NCI-H2029 (cell line): Measurements from ENCODE around the gene KCNN1.
A peak's percentile ranks its signal among the peaks of the same experiment; 100 is the strongest.
"Not testable (repeated sequence)": the region's sequence is repeated elsewhere in the genome, so short reads cannot be mapped to it uniquely, and the experiment has no call there.

ENCODE experiments used
- DNase-seq: peaks from one replicate; lab custom pipeline; 2025; lab: John Stamatoyannopoulos, UW

The KCNN1 gene

DNA sequence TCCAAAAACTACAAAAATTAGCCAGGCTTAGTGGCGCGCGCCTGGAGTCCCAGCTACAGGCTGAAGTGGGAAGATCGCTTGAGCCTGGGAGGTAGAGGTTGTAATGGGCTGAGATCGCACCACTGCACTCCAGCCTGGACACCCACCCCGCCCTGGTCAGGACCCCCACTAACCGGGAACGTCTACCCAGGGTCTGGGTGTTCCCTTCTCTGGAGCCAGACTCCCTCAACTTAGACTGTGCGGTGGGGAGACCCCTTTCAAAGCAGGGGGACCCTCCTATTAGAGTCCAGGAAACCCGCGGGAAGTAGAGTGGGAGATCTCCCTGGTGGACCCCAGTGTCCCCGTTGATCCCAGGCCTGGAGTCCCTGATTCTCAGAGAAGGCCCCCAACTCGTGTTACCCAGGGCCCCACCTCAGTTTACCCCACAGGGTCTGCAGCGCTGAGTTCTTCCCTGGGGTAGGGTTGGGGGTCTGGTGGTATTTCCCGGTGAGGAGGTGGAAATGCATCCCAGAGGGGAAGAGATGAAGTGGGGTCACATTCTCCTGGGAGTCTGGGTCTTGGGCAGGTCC, 35.0 kb downstream of the KCNN1 start:
- no peak for DNase-seq

DNA sequence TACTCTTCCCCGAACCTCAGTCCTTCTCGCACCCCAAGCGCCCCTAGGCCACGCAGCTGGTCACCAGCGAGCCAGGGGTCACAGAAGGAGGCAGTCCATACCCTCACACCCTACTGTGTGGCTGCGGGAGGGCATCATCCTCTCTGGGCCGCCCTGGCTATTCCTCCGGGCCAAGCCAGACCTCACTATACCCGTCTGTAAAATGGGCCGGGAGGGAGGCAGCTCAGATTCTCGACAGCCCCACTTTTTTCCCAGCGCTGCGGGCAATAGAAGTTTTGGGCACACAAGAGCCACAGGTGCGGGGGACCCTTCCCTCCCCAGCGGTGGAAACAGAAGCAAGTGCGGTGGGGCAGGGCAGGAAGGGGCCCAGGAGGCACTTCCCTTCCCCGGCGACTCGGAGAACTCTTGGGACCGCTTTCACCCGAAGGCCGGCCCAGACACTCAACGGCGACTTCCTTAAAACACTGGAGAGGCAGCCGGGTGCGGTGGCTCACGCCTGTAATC, 35.5 kb downstream of the KCNN1 start:
- DNase-seq, result no peak

DNA sequence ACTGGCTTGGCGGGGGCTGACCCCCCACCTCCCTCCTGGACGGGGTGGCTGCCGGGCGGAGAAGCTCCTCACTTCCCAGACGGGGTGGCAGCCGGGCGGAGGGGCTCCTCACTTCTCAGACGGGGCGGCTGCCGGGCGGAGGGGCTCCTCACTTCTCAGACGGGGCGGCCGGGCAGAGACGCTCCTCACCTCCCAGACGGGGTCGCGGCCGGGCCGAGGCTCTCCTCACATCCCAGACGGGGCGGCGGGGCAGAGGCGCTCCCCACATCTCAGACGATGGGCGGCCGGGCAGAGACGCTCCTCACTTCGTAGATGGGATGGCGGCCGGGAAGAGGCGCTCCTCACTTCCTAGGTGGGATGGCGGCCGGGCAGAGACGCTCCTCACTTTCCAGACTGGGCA, 38.8 kb downstream of the KCNN1 start:
- DNase-seq, result not testable (repeated sequence)

DNA sequence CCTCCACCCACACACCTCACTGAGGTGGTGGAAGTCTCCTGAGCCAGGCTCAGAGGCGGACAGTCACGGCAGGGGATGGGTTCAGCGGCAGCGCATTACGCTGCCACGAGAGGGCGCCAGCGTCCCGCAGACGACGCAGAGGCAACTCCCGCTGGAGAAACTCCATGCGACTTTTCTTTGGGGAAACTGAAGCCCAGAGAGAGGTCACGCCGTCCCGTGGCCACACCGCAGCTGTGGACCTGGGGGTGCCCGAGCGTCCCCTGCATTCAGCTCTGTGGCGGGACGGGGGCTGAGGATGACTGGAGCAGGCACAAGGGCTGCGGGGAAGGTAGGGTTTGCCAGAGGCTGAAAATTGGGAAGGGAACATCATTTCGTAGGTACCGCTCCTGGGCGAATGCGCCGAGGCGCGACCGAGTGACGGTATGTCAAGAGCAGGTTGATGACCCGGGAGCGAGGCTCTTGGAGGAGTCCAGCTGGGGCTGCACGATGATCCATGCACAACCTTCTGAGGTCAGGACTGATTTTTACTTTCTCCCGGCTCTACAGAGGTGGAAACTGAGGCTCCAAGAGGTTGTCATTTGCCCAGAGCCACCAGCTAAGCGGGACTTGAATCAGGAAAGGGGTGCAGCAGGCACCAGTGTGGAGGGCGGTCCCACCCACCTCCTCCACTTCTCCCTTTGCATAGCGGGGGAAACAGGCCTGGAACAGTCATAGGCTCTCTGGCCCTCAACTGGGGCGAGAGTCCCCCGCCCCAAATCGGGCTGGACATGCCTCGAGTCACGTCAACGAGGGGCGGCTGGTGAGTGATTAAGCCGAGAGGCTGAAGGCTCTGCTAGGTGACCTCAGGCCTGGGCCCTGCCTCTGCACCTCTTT, 40.4 kb downstream of the KCNN1 start:
- DNase-seq, result peak; percentile 65

DNA sequence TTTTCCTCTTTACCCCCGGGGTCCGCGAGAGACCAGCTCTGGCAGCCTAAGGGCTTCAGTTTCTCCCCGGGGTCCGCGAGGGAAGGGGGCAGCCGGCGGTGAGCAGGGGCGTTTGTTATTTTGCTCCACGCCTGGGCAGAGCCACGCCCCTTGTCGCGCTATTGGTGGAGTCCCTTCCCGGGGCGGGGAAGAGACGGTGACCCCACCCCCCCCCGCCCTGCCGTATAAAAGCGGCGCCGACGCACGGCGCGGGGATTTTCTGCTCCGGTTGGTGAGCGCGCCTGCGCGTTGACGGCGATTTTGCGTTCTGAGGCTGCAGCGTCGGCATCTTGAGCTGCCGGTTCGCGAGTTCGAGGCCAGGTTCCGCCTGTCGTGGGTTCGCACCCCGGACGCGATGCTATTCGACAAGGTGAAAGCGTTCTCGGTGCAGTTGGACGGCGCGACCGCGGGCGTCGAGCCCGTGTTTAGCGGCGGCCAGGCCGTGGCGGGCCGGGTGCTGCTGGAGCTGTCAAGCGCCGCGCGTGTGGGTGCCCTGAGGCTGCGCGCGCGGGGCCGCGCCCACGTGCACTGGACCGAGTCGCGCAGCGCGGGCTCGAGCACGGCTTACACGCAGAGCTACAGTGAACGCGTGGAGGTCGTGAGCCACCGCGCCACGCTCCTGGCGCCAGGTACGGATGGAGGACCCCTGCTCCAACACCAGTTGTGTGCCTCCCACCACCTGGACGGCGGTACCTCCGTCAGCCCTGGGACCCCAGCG, 41.2 kb downstream of the KCNN1 start, which contains the start of gene ARRDC2:
Gene ARRDC2 (plus strand): TSS at position 254 of the 757 bp plus-strand sequence. CDS start 141 bp downstream, at position 395.
- DNase-seq, result peak; percentile 93

DNA sequence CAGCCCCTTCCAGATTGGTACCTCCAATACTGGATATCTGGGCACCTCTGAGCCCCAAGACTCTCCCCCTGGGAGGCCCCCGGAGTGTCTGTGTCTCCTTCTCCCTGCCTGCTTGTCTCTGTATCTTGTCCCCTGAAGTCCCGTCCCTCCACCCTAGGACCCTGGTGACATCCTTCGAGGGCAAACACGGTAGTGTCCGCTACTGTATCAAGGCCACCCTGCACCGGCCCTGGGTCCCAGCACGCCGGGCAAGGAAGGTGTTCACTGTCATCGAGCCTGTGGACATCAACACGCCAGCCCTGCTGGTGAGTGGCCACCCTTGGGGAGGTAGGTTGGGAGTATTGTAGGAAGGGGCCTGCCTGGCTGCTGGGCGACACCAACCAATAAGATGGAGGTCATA, 41.9 kb downstream of the KCNN1 start:
- no peak for DNase-seq

DNA sequence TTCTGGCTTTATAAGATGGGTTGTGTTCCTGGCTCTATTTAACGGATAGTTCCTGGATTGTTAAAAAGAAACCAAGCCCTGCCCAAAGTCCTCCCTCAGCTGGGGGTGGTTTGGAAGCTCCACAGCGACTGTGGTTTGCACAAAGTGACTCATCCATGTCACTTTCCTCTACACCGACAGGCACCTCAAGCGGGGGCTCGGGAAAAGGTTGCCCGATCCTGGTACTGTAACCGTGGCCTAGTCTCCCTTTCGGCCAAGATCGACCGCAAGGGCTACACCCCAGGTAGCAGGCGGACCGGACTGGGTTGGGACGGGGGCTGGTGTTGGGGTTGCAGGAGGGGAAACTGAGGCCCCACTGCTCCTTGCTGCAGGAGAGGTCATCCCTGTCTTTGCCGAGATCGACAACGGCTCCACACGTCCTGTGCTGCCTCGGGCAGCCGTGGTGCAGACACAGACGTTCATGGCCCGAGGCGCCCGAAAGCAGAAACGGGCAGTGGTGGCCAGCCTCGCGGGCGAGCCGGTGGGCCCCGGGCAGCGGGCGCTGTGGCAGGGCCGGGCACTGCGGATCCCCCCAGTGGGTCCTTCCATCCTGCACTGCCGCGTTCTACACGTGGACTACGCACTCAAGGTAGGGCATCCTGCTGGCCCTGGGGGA, 42.6 kb downstream of the KCNN1 start:
- no peak for DNase-seq

DNA sequence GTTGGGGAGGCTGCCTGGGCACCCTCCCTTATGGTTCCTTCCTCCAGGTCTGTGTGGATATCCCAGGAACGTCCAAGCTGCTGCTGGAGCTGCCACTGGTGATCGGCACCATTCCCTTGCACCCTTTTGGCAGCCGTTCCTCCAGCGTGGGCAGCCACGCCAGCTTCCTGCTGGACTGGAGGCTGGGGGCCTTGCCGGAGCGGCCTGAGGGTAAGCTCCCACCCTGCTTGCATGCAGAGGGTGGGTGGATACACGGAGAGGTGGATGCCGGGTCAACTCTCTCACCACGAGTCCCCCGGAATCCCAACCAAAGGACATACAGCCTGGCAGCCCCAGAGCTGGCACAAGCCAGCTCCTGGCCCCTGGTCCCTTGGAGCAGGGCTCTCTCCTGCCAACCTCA, 43.2 kb downstream of the KCNN1 start:
- DNase-seq, result no peak

DNA sequence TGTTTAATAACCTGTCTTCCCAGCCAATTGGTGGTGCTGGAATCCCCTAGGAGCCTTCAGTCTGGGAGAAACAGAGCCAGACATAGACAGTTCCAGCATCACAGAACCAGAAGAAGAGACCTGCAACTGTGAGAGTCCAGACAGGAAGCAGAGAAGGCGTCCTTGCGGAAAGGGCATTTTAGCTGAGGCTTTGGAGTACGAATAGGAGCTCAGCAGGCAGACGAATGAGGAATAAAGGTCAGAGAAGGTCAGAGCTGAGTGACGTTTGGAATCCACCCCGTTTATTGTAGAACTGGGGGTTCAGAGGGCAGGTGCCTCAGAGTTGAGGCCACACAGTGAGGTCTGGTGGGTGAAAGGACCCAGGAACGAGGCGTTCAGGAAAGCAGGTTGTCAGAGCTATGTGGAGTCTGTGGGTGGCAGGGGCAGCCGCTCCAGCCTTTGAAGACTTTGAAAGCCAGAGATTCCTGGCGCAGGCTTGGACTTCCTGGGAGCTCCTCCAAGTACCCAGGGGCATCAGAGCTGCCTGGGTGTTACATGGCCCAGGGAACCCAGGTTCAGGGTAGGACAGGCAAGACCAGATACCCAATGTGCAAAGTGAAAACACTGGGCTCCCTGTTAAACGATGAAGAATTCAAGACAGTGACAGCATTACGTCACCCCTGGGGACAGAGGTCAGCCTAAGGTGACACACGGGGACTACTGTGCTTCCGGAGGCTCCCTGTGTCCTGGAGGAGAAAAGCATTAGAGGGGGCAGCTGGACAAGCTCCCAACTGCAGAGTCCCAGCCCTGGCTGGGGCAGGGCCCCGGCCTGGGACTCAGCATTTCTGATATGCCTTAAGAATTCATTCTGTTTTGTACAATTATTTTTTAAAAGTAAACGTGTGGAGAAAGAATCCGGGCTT, 46.6 kb downstream of the KCNN1 start:
- no peak for DNase-seq

DNA sequence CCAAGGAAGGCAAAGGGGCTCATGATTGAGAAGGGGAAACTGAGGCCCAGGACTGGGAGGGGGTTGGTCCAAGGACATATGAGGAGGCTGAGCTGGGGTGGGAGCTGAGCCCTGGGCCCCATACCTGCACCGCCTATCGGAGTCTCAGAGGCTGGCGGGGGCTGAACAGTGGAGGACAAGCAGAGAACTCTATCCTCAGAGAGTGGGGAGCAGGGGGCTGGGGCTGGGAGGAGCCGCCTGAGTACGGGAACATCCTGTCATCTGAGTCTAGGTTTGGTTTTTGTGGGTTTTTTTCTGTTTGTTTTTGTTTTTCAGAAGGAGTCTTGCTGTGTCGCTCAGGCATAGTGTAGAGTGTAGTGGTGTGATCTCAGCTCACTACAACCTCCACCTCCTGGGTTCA, 47.3 kb downstream of the KCNN1 start:
- no peak for DNase-seq

DNA sequence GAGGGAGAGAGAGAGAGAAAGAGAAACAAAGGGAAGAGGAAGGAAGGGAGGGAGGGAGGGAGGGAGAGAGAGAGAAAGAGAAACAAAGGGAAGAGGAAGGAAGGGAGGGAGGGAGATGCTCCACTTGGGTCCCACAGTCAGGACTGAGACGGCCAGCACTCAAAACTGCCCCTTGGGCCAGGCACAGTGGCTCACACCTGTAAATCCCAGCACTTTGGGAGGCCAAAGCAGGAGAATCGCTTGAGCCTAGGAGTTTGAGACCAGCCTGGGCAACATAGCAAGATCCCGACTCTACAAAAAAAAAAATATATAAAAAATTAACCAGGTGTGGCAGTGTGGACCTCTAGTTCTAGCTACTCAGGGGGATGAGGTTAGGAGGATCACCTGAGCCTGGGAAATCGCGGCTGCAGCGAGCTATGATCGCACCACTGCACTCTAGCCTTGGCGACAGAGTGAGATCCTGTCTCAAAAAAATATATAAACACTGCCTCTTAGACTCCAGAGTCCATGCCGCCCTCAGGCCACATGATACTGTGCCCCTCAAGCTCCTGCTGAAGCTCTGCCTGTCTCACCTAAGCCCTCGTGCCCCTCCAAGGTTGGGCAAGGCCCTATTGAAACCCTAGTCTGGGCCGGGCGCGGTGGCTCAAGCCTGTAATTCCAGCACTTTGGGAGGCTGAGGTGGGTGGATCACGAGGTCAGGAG, 49.5 kb downstream of the KCNN1 start:
- DNase-seq, result no peak

DNA sequence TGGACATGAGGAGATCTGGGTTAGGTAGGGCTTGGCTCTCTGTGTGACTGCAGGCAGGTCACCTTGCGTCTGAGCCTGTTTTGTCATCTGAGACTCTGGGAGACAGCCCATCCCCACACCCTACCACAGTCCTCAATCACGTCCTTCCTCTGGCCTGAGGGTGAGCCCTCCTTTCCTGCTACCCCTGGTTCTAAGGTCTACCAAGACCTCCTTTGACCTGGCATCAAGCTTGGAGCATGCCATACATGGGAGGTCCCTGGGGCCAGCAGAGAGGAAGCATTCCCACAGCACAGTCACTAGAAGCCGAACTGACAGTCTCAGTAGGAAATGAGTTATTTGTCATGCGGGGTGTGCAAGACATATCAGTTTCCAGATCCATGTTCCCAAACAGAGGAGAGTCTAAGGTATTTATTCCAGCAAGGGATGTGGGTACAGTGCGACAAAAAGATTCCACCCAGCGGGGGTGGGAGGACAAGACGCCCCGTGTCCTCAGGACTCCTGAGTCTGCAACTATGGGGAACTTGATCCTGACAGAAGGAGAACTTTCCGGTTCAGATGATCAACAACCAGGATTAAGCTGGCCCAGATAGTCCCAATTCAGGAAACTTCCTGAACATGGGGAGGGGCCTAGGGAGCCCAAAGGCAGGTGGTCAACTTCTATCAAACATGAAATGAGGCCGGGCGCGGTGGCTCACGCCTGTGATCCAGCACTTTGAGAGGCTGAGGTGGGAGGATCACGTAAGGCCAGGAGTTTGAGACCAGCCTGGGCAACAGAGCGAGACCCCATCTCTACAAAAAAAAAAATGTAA, 50.6 kb downstream of the KCNN1 start:
- DNase-seq, result no peak

DNA sequence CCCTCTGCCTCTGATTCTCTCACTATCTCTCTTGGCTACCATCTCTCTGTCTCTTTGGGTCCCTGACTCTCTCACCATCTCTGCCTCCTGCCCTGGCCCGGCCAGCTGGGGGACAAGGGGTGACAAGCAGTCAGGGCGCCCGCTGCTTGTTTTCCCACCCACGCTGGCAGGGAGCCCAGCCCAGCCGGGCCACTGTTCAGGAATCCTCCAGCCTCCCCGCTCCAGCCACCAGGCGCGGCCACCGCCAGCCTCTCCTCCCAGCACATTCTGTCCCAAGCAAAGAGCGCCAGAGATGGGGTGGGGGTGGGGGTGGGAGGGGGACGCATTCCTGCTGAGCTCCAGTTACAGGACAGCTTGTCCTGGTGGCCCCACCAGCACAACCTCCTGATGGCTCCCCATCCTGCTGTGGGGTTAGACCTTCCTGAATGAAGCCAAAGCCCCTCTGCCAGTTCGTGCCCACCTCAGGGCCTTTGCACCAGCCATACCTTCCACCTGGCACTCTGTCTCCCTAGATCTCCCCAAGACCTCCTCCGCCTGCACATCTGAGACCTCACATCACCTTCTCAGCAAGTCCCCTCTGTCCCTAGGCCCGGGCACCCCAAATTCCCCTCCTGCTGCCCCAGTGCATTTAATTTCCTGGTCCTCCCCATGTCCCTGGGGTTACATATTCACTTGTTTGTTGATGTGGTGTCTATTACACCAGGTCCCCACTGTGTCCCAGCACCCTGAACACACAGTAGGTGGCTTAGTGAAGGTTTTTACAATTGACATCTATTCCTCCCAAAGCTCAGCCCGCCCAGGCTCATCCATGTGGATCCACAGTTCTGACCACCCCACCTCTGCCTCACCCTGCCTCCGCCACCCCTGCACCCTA, 53.5 kb downstream of the KCNN1 start:
- no peak for DNase-seq

DNA sequence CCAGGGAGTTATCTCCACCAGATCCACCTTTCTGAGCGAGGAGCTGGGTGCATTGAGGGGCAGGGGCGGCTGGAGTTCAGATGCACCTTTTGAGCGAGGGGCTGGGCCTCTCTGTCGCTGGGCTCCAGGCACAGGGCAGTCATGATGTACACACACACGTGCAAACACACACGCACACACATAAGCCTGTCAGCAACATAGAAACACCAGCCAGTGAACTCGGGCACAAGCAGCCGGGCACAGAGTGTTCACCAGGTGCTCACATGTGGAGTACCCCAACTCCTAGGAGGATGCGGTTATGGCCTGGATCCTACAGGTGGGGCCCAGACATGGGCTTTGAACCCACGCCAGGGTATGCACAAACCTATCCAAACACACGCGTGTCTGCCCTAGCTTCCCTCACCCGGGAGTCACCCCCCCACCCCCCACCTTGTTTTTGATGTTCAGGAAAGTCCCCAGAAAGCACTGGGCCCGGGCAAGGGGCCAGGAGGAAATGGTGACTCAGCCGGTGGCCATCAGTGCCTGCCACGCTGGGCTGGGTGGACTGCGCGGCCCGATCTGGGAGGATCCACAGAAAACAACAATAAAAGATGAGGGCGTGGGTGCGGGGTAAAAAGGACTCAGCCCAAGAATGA, 54.3 kb downstream of the KCNN1 start:
- peak; percentile 55 for DNase-seq

DNA sequence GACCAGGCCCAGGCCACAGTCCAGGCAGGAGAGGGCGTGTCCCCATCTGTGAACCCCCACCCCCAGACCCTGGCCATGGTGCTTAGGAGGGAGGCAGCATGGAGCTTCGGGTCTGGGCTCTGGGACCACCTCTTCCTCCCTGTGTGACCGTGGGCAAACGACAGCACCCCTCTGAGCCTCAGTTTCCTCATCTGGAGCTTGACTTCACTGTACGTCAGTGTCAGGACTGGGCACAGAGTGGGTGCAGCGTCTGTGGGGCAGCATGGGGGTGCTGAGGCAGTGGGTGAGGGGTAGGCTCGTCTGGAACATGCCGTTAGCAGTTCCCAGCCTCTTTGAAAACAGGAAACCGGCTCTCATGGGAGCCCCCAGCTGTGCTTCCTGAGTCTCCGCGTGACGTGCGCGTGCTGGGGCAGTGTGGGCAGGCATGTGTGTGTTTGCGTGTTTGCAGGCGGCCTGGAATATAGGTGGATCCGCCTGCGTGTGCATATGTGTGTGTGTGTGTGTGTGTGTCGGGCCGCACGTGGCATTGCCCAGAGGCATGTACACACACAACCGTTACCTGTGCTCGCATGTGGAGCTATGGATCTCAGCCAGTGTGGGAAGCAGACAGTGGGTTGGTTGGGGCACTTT, 56.8 kb downstream of the KCNN1 start:
- DNase-seq, result peak; percentile 82

DNA sequence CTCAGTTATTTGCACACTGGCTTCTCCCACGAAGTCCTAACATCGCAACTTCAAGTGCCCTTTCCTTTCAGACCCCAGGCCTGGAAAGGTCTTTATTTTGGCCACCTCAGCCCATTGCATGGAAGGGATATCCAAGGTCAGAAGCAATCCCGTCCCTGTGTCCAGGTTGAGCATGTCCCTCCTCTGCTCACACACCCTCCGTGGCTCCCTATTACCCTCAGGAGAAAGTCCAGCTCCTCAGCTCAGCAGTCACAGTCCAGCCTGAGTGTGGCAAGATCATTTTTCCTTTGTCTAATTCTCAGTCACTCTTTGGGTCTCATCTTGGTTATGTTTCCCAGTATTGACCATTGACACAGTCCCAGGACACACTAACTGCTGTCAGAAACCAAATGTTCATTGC, 60.2 kb downstream of the KCNN1 start:
- no peak for DNase-seq

DNA sequence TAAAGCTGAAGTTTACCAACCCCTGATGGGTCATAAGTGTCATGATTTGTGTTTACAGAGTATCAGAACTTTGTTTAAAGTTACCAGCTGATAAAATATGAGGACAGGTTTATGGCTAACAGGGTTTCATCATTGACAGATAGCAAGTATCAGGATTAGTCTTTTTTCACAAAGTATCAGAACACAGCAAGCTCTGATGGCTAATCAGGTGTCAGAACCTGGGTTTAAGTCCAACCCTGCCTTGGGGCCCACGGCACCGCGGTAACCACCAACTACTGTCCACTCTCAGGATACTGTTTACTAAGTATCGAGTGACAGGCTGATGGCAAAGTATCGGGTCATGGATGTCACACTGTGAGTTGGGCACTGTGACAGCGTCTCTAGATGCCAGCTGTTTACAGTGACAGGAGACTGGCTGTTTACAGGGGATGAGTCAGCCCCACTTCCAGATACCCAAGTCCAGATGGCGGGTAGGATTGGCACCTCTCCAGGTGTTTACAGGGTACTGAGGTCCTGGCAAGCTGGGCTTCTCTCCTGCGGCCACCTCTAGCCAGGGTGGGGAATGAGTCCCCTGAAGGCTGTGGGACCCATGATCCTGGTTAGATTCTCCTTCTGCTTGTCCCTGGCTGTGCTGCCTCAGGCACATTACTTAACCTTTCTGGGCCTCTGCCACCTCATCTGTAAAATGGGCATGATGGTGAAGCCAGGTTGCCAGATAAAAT, 62.9 kb downstream of the KCNN1 start:
- peak; percentile 97 for DNase-seq
